UCSD-AML1 (cell line): ENCODE measurements around the gene DOCK9.
"Not testable (repeated sequence)": the region's sequence is repeated elsewhere in the genome, so short reads cannot be mapped to it uniquely, and the experiment has no call there.

Experiments used
- DNase-seq: peaks from one replicate; lab custom pipeline; 2025; ENCODE audit not compliant: unreplicated experiment; lab: John Stamatoyannopoulos, UW

Gene DOCK9

GRCh38 chr13:98780451-98780850 lies 197.4 kb downstream of the DOCK9 start:
- no peak for DNase-seq

GRCh38 chr13:98779695-98780094 lies 198.2 kb downstream of the DOCK9 start:
- DNase-seq, result no peak

- no peak for DNase-seq
Measured at GRCh38 chr13:98778749-98779148, 199.1 kb downstream of the DOCK9 start.

DNA sequence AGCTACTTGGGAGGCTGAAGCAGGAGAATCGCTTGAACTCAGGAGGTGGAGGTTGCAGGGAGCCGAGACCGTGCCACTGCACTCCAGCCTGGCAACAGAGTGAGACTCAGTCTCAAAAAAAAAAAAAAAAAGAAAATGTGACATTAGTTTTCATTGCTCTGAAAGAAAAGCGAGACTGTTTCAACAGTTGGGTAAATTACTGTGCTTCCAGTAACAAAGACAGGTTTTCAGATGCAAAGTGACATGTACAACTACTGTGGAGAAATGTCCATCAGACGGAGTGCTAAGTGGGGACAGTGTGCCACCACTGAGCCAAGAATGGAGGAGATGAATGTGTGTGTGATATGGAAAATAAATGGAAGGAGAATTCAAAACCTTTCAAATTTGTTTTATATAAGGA lies 201.2 kb downstream of the DOCK9 start:
- no peak for DNase-seq

- DNase-seq, result no peak
Measured at GRCh38 chr13:98775844-98776598, 201.8 kb downstream of the DOCK9 start.

DNA sequence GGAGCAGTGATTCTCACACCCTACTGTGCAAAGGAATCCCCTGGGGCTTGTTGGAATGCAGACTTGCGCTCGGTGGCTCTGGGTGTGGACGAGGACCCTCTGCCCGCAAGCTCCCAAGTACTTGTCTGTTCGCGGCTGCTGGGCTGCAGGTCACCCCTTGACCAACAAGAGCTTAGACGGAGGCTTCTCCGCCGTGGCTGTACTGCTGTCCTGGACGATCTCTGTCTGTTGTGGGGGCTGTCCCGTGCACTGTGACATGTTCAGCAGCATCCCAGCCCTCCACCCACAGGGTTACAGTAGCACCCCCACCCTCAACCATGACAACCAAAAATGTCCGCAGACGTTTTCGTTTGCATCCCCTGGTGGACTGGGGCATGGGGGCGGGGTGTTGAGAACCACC lies 202.5 kb downstream of the DOCK9 start:
- DNase-seq, result no peak

- no peak for DNase-seq
Measured at GRCh38 chr13:98774776-98775175, 203.1 kb downstream of the DOCK9 start.

DNA sequence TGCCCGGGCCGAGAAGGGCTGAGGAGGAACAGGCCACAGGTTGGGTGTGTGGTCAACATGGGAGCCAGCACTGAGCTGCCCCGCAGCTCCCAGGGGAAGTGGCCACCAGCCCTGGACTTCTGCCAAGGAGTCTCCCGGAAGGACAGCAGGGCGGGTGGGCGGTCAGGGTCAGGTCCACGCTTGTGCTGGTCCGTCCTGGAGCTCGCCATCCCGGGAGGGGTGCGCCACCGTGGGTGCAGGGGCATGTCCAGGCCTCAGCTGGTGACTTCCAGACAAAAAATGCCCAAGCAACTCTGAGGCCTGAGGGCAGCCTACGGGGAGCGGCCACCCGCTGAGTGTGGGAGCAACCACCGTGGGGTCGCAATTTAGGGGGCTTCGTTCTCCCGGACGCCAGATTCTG lies 203.9 kb downstream of the DOCK9 start:
- DNase-seq, result no peak

GRCh38 chr13:98772794-98773452 lies 204.9 kb downstream of the DOCK9 start:
- DNase-seq, result no peak

DNA sequence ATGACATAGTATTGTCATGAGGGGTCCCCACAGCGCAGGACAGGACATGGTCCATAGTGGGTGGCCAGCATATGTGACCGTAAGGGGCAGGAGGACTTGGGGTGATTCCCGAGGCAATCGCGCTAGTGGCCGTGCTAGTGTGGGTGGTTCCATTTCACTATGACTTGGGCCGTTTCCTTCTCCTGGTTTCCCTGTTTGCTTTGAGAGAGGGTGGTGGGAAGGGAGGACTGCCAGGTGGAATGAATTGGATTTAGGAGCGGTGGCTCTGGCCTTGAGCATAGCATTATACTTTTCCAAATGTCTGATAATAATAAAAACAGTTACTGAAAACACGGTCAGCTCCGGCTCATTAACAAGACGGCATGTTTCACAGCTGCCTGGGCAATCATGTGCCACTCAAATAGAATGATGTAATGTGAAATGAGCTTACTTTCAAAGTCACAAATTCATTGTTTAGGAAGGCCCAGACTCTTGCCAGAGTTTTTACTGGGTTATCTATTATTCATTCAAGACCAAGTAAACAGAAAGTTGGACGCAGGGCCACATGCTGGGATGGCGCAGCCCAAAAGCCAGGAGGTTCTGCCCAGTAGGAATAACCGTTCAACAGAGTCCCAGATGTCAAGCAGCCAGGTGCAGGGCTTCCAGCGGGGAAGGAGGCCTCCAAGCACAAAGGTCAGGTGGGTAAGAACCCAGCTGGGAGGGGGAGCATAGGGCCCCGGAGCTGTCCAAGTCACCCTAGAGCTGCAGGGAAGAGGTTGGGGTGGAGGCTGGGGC lies 205.8 kb downstream of the DOCK9 start:
- DNase-seq, result no peak

- DNase-seq, result no peak
Measured at GRCh38 chr13:98769736-98770135, 208.1 kb downstream of the DOCK9 start.

GRCh38 chr13:98768522-98768921 lies 209.3 kb downstream of the DOCK9 start:
- DNase-seq, result no peak

GRCh38 chr13:98766697-98767096 lies 211.2 kb downstream of the DOCK9 start:
- DNase-seq, result no peak

DNA sequence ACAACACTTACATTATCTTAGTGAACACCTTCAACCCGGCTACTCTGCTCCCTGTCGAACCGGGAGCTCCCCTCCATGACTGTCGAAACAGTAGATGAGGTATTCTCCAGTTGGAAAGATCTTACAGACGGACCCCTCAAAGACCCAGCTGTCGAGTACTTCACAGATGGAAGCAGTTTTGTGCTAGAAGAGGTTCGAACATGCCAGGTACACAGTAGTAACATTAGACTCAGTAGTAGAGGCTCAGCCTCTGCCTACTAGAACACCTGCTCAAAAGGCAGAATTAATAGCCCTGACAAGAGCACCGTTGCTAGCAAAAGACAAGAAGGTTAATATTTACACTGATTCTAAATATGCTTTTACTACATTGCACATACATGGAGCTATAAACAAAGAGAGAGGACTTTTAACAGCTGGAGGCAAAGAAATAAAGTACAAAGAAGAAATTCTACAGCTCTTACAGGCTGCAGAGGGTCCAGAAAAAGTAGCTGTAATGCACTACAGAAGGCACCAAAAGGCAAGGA lies 211.8 kb downstream of the DOCK9 start:
- DNase-seq, result no peak

- no peak for DNase-seq
Measured at GRCh38 chr13:98761986-98762616, 215.8 kb downstream of the DOCK9 start.

- no peak for DNase-seq
Measured at GRCh38 chr13:98761126-98761985, 216.5 kb downstream of the DOCK9 start.

DNA sequence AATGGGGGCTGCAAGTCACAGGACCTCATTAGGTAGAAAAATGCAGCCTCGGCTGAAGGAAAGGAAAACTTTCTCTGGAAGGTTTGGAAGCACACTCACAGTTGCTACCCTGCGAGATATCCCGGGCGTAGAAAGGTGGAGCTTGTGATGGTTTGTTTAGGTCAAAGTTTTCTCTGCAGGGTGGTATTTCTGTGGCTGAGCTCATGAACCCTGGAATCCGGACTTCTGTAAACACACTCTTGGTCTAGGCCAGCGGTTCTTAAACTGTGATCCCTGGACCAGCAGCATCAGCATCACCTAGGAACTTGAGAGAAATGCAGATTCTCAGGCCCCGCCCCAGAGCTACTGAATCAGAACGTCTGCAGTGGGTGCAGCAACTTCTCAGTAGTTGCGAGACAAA lies 222.1 kb downstream of the DOCK9 start:
- DNase-seq, result no peak

GRCh38 chr13:98755116-98755515 lies 222.7 kb downstream of the DOCK9 start:
- DNase-seq, result no peak

GRCh38 chr13:98754468-98754867 lies 223.4 kb downstream of the DOCK9 start:
- not testable (repeated sequence) for DNase-seq
